IMR-90 (cell line): ENCODE results near the gene RPS16.

Source experiments
- CTCF ChIP-seq: conservative IDR thresholded peaks from 2 replicates; pipeline ENCODE4 v1.5.1; 2012; ENCODE audit warnings: mild to moderate bottlenecking, low read depth, low read length, improper control_type of control experiment
- MAZ ChIP-seq: IDR thresholded peaks from 2 replicates; pipeline ENCODE4 v1.6.1; 2012; ENCODE audit warnings: low read depth, mild to moderate bottlenecking, low read length, improper control_type of control experiment, moderate library complexity, borderline replicate concordance
- MXI1 ChIP-seq: IDR thresholded peaks from 2 replicates; pipeline ENCODE4 v1.6.1; 2012; ENCODE audit warnings: low read depth, mild to moderate bottlenecking, low read length, moderate library complexity, borderline replicate concordance
- POLR2A ChIP-seq: IDR thresholded peaks from 2 replicates; pipeline ENCODE4 v1.6.1; 2012; ENCODE audit warnings: mild to moderate bottlenecking, low read depth, low read length
- RFX5 ChIP-seq: IDR thresholded peaks from 2 replicates; pipeline ENCODE4 v1.8.0; 2012; ENCODE audit warnings: low read depth, mild to moderate bottlenecking, low read length, moderate library complexity

GRCh38 chr19:39446365-39447084, 10.8 kb upstream of the RPS16 start:
- no peak for TF ChIP-seq CTCF
- no peak for TF ChIP-seq MXI1
- no peak for TF ChIP-seq POLR2A
- no peak for TF ChIP-seq MAZ
- TF ChIP-seq RFX5 = no peak
